Measurements from ENCODE around the gene PHRF1. TPM values are rescaled to one million over a fixed set of nuclear protein-coding genes. Genes with fewer than 3 reads are reported as not detected.

Gene PHRF1
- total and polyA plus RNA-seq, 9 of the 15 experiments (the other 6 are each of a cell fraction or from before 2014, with no cell fraction given) = 0.07 to 37.2 (median 7.7) TPM

DNA sequence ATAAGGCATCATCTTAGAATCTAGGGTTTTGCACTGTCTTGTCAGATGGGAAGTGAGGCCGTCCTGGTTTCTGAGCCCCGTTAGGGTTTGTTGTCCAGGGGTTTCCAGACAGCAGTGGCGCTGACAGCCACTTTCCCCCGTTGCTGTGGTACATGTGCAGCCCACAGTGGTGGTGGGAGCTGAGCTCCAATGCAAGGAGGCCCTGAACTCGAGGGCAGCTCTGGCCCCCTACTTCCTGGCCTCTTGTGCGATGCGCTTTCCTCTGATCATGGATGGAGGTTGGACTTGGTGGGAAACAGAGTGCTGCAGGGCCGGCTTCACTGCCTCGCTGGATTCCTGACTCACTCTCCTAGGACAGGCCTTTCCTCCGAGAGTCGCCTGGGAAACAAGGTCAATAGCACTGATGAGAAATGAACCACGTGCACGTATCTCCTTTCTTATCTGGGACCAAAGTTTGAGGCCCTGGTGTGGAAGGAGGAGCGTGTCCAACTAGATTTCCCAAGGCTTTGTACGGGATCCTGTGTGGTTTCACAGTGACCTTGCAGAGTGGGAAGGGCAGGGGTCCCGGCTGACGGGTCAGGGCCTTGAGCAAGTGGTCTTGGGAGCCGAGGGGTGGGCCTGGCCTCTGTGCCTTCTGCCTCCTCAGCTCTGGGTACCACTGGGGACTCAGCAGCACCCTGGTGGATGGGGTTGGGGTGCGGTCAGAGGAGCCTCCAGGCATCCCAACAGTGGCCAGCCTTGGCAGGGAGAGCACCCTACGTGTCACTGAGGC lies 3.7 kb downstream of the PHRF1 start (continued):
- TF ChIP-seq, protein P1, sequence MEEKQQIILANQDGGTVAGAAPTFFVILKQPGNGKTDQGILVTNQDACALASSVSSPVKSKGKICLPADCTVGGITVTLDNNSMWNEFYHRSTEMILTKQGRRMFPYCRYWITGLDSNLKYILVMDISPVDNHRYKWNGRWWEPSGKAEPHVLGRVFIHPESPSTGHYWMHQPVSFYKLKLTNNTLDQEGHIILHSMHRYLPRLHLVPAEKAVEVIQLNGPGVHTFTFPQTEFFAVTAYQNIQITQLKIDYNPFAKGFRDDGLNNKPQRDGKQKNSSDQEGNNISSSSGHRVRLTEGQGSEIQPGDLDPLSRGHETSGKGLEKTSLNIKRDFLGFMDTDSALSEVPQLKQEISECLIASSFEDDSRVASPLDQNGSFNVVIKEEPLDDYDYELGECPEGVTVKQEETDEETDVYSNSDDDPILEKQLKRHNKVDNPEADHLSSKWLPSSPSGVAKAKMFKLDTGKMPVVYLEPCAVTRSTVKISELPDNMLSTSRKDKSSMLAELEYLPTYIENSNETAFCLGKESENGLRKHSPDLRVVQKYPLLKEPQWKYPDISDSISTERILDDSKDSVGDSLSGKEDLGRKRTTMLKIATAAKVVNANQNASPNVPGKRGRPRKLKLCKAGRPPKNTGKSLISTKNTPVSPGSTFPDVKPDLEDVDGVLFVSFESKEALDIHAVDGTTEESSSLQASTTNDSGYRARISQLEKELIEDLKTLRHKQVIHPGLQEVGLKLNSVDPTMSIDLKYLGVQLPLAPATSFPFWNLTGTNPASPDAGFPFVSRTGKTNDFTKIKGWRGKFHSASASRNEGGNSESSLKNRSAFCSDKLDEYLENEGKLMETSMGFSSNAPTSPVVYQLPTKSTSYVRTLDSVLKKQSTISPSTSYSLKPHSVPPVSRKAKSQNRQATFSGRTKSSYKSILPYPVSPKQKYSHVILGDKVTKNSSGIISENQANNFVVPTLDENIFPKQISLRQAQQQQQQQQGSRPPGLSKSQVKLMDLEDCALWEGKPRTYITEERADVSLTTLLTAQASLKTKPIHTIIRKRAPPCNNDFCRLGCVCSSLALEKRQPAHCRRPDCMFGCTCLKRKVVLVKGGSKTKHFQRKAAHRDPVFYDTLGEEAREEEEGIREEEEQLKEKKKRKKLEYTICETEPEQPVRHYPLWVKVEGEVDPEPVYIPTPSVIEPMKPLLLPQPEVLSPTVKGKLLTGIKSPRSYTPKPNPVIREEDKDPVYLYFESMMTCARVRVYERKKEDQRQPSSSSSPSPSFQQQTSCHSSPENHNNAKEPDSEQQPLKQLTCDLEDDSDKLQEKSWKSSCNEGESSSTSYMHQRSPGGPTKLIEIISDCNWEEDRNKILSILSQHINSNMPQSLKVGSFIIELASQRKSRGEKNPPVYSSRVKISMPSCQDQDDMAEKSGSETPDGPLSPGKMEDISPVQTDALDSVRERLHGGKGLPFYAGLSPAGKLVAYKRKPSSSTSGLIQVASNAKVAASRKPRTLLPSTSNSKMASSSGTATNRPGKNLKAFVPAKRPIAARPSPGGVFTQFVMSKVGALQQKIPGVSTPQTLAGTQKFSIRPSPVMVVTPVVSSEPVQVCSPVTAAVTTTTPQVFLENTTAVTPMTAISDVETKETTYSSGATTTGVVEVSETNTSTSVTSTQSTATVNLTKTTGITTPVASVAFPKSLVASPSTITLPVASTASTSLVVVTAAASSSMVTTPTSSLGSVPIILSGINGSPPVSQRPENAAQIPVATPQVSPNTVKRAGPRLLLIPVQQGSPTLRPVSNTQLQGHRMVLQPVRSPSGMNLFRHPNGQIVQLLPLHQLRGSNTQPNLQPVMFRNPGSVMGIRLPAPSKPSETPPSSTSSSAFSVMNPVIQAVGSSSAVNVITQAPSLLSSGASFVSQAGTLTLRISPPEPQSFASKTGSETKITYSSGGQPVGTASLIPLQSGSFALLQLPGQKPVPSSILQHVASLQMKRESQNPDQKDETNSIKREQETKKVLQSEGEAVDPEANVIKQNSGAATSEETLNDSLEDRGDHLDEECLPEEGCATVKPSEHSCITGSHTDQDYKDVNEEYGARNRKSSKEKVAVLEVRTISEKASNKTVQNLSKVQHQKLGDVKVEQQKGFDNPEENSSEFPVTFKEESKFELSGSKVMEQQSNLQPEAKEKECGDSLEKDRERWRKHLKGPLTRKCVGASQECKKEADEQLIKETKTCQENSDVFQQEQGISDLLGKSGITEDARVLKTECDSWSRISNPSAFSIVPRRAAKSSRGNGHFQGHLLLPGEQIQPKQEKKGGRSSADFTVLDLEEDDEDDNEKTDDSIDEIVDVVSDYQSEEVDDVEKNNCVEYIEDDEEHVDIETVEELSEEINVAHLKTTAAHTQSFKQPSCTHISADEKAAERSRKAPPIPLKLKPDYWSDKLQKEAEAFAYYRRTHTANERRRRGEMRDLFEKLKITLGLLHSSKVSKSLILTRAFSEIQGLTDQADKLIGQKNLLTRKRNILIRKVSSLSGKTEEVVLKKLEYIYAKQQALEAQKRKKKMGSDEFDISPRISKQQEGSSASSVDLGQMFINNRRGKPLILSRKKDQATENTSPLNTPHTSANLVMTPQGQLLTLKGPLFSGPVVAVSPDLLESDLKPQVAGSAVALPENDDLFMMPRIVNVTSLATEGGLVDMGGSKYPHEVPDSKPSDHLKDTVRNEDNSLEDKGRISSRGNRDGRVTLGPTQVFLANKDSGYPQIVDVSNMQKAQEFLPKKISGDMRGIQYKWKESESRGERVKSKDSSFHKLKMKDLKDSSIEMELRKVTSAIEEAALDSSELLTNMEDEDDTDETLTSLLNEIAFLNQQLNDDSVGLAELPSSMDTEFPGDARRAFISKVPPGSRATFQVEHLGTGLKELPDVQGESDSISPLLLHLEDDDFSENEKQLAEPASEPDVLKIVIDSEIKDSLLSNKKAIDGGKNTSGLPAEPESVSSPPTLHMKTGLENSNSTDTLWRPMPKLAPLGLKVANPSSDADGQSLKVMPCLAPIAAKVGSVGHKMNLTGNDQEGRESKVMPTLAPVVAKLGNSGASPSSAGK (IDR thresholded peaks at IDR 0.05) = no peak
- no peak for TF ChIP-seq CCAR2 (IDR thresholded peaks at IDR 0.05; ENCODE audit: low read depth, low read length)
- no peak for TF ChIP-seq MAFG (tag; conservative IDR thresholded peaks at IDR 0.05)
- no peak for TF ChIP-seq ZC3H8 (IDR thresholded peaks at IDR 0.05)
- TF ChIP-seq, protein P2, sequence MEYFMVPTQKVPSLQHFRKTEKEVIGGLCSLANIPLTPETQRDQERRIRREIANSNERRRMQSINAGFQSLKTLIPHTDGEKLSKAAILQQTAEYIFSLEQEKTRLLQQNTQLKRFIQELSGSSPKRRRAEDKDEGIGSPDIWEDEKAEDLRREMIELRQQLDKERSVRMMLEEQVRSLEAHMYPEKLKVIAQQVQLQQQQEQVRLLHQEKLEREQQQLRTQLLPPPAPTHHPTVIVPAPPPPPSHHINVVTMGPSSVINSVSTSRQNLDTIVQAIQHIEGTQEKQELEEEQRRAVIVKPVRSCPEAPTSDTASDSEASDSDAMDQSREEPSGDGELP (CRISPR knock-in tag; IDR thresholded peaks at IDR 0.05; ENCODE audit: borderline replicate concordance) = peak; percentile 29; the same call in 1 of the 2 replicates
- TF ChIP-seq CREM (IDR thresholded peaks at IDR 0.05; ENCODE audit: low read depth) = no peak
- TF ChIP-seq, protein P3, sequence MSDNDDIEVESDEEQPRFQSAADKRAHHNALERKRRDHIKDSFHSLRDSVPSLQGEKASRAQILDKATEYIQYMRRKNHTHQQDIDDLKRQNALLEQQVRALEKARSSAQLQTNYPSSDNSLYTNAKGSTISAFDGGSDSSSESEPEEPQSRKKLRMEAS (CRISPR knock-in tag; IDR thresholded peaks at IDR 0.05) = peak; percentile 65
- TF ChIP-seq RCOR1 (IDR thresholded peaks at IDR 0.05; ENCODE audit: borderline replicate concordance in 1 of 2, low read depth in 2 of 2, low read length in 2 of 2) = no peak
- TF ChIP-seq ZBED1 (IDR thresholded peaks at IDR 0.05) = no peak
- no peak for TF ChIP-seq BRD4 (IDR thresholded peaks at IDR 0.05)
- TF ChIP-seq ZFX (CRISPR knock-in tag; IDR thresholded peaks at IDR 0.05) = no peak
- peak in 1 of 2 experiments; percentile 29; a peak in 1 of 4 replicates for TF ChIP-seq FOXA3 (CRISPR knock-in tag; conservative IDR thresholded peaks at IDR 0.05 in 1 of 2, IDR thresholded peaks at IDR 0.05 in 1 of 2)
- TF ChIP-seq MAZ (CRISPR knock-in tag; conservative IDR thresholded peaks at IDR 0.05 in 1 of 2, IDR thresholded peaks at IDR 0.05 in 1 of 2) = no peak
- TF ChIP-seq RBFOX2 (IDR thresholded peaks at IDR 0.05; ENCODE audit: low read depth, low read length) = peak; percentile 27; the same call in 1 of the 2 replicates
- TF ChIP-seq STAT5A (IDR thresholded peaks at IDR 0.05; ENCODE audit: borderline replicate concordance, low read length) = no peak

Measured in K562 (cell line).